ENCODE results near the gene ARID1B. TPM values are rescaled to one million over a fixed set of nuclear protein-coding genes. Genes with fewer than 3 reads are reported as not detected.

The ARID1B gene
- total RNA-seq, 2 experiments from 2014 or later = 36.9 to 38.9 TPM

DNA sequence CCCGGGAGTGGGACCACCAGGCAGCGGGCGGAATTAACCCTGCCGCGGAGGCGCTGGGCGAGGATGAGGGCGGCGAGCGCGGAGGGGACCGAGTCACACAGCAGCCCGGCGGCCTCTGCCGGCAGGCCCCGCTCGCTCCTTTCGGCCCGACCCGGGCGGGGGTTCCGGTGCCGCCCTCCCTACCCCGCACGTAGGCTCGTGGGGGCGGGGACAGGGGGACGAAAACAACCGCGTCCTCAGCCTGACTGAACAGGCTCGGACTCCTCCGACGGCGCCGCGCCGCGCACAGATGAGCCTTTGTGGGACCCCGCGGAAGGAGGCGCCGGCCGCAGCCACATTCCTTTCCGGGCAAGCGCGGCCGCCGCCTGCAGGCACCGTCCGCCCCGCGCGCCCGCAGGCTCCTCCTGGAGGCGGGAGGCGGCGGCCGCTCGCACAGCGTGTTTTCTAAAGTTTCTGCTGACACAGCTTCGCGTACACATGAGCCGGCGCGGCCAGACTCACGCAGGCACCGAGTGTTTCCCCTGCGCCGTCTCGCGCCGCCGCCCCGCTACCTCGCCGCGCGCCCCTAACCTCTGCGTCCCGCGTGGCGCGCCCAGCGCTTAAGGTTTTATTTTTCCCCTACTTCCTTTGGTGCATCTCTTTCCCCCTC lies 244.3 kb downstream of the ARID1B start:
- no peaks in the 10 kb centered on the region for H3K9me3 Mint-ChIP-seq

DNA sequence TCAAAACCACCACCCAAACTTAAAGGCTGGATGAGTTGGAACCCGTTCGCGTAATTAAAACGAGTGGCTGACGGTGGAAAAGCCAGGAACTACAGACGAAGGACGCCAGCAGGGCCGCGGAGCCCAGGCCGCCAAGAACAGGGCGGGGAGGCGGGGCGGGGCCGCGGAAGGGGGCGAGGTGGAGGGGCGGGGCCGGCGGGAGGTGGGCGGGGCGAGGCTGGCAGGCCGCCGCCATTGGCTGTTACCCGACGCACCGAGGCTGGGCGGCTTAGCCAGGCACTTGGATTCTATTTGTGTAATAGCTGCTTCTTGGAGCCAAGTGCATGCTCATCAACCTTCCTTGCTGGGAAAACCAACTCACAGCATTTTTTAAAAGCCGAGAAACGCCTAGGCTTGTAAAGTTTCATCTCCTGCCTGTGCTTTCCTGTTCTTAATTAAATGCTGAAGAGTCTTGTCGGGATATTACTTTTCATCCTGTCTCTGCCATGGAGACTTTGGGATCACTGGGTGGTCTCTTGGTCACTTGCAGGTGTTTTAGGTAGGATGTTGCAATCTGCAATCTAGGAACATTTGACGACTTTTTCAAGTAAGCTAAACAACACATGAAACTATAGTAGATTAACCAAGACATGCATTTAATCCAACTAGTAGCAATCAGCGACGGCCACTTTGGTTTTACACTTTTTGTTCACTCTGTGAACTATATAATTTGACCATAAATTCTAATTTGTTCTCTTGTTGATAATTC lies 245.0 kb downstream of the ARID1B start:
- peak overlapping the region; percentile 100 for H3K27ac Mint-ChIP-seq
- peak; percentile 84 for DNase-seq
- H3K4me3 Mint-ChIP-seq = peak overlapping the region; percentile 93
- peak; percentile 71 for ATAC-seq
- H3K4me1 Mint-ChIP-seq (ENCODE audit: low read depth) = peaks cover 49% of the 10 kb centered on the region
- H3K9me3 Mint-ChIP-seq = no peaks in the 10 kb centered on the region
- intact Hi-C loops (cut with micrococcal nuclease) = loop anchor here (5.0 kb wide), 1 partner anchor 245 kb away; the partner anchor contains the start of gene ARID1B
- H3K36me3 Mint-ChIP-seq (ENCODE audit: low read depth) = peaks cover 12% of the 10 kb centered on the region
- no peaks in the 10 kb centered on the region for H3K27me3 Mint-ChIP-seq
- CTCF ChIA-PET = interaction anchor here (0.8 kb wide), 1 partner anchor 10 kb away, joined by 3 read pairs; no protein-coding TSS in a partner anchor
- POLR2A ChIA-PET = interaction anchor here (1.4 to 2.8 kb wide), 10 partner anchors 11 to 243 kb away, joined by 3 to 32 read pairs (median 6); no protein-coding TSS in a partner anchor
- peak; percentile 5 for TF ChIP-seq CTCF (IDR thresholded peaks at IDR 0.05)

More for the DNA sequence above, 244.3 kb downstream of the ARID1B start:
- POLR2A ChIA-PET = interaction anchor here (0.6 to 2.8 kb wide), 21 partner anchors 8 to 253 kb away, joined by 3 to 32 read pairs (median 4); no protein-coding TSS in a partner anchor
- Mint-ChIP-seq H3K4me3 (peak overlapping the region; percentile 93), H3K27ac (peak overlapping the region; percentile 100), H3K27me3 (no peaks in the 10 kb centered on the region), H3K4me1 (ENCODE audit: low read depth) (peaks cover 52% of the 10 kb centered on the region), H3K36me3 (ENCODE audit: low read depth) (peaks cover 12% of the 10 kb centered on the region)
- peak; percentile 37 for TF ChIP-seq CTCF (IDR thresholded peaks at IDR 0.05)
- ATAC-seq = peak; percentile 82
- intact Hi-C loops (cut with micrococcal nuclease) = loop anchor here (5.0 kb wide), 1 partner anchor 244 kb away; the partner anchor contains the start of gene ARID1B
- peak; percentile 92 for DNase-seq
- CTCF ChIA-PET = interaction anchor here (0.8 to 2.2 kb wide), 2 partner anchors 11 to 12 kb away, joined by 3 to 7 read pairs; no protein-coding TSS in a partner anchor

- POLR2A ChIA-PET = no interaction called here
- no peak overlapping the region for H3K27ac Mint-ChIP-seq
- CTCF ChIA-PET = interaction anchor here (1.4 to 1.5 kb wide), 3 partner anchors 10 to 160 kb away, joined by 3 to 7 read pairs (median 5); no protein-coding TSS in a partner anchor
These were observed 246.8 kb downstream of the ARID1B start for GRCh38 chr6:157023958-157024357.

DNA sequence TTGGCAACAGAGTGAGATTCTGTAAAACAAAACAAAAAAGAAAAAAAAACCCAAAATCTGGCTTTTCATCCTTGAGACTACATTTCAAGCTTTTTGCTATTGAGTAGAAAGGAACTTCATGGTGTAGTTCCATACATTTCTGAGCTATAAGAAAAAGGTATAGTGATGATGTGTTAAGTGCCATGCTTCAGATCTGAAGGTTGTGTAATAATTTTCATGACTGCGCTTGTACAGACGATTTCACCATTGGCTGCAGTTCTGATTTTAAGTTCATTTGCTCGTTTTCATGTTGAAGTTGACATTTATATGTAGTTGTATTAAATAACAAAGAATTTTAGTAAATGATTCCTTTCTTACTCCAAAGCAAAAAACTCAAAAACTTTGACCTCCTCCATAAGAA lies 247.6 kb downstream of the ARID1B start:
- no peak overlapping the region for H3K4me3 Mint-ChIP-seq
- no peaks in the 10 kb centered on the region for H3K27me3 Mint-ChIP-seq
- TF ChIP-seq CTCF (IDR thresholded peaks at IDR 0.05) = no peak
- H3K4me1 Mint-ChIP-seq (ENCODE audit: low read depth) = peaks cover 30% of the 10 kb centered on the region
- intact Hi-C loops (cut with micrococcal nuclease) = loop anchor here (5.0 kb wide), 1 partner anchor 247 kb away; the partner anchor contains the start of gene ARID1B
- POLR2A ChIA-PET = no interaction called here
- CTCF ChIA-PET = interaction anchor here (0.9 to 1.5 kb wide), 4 partner anchors 9 to 159 kb away, joined by 3 to 7 read pairs (median 4); no protein-coding TSS in a partner anchor
- no peaks in the 10 kb centered on the region for H3K9me3 Mint-ChIP-seq
- DNase-seq = no peak
- peaks cover 12% of the 10 kb centered on the region for H3K36me3 Mint-ChIP-seq (ENCODE audit: low read depth)
- no peak for ATAC-seq
- H3K27ac Mint-ChIP-seq = no peak overlapping the region

More at GRCh38 chr6:157023958-157024357, 246.8 kb downstream of the ARID1B start:
- no peak for TF ChIP-seq CTCF (IDR thresholded peaks at IDR 0.05)
- Mint-ChIP-seq H3K9me3 (no peaks in the 10 kb centered on the region), H3K36me3 (ENCODE audit: low read depth) (peaks cover 12% of the 10 kb centered on the region), H3K4me3 (no peak overlapping the region), H3K4me1 (ENCODE audit: low read depth) (peaks cover 35% of the 10 kb centered on the region), H3K27me3 (no peaks in the 10 kb centered on the region)
- intact Hi-C loops (cut with micrococcal nuclease) = loop anchor here (5.0 kb wide), 1 partner anchor 247 kb away; the partner anchor contains the start of gene ARID1B
- DNase-seq (no peak), ATAC-seq (no peak)

All from activated CD8-positive, alpha-beta T cell treated with anti-CD3 and anti-CD28 coated beads for 36 hours (primary cell).